Neural cell (in vitro differentiated cells): ENCODE data around the gene DCX. TPM values are rescaled to one million over a fixed set of nuclear protein-coding genes. Genes with fewer than 3 reads are reported as not detected.

Experiments
- H2AFZ ChIP-seq: fragments of 200-600, 300-800 bp; sonication (generic), shearing (Covaris generic); 2 replicates; pipeline ENCODE4 v1.6.0; 2014; ENCODE audit warnings: low read depth, mild to moderate bottlenecking, antibody characterized with exemption, low read length, moderate library complexity
- H3F3A ChIP-seq: fragments of 200-600 bp; shearing (Covaris generic); 2 replicates; pipeline ENCODE4 v1.6.1; 2016; ENCODE audit warnings: mild to moderate bottlenecking, moderate library complexity, mixed read lengths, antibody characterized with exemption, low read length; ENCODE audit not compliant: insufficient read depth, poor library complexity, severe bottlenecking
- H3K27ac ChIP-seq: fragments of 200-600, 300-800 bp; sonication (generic), shearing (Covaris generic); 2 replicates; pipeline ENCODE4 v1.5.1; 2014; ENCODE audit warnings: mild to moderate bottlenecking, low read length, moderate library complexity
- H3K27me3 ChIP-seq: fragments of 300-800, 200-600 bp; sonication (generic), shearing (Covaris generic); 2 replicates; pipeline ENCODE4 v1.6.0; 2014; ENCODE audit warnings: mild to moderate bottlenecking, low read depth, low read length, moderate library complexity; ENCODE audit not compliant: insufficient read depth
- H3K36me3 ChIP-seq: fragments of 300-800, 200-600 bp; sonication (generic), shearing (Covaris generic); 2 replicates; pipeline ENCODE4 v1.5.1; 2014; ENCODE audit warnings: mild to moderate bottlenecking, antibody characterized with exemption, low read length, moderate library complexity; ENCODE audit not compliant: insufficient read depth
- H3K4me2 ChIP-seq: fragments of 300-800, 200-600 bp; sonication (generic), shearing (Covaris generic); 2 replicates; pipeline ENCODE4 v1.6.0; 2014; ENCODE audit warnings: mild to moderate bottlenecking, low read length
- H3K4me3 ChIP-seq: fragments of 300-800, 200-600 bp; sonication (generic), shearing (Covaris generic); 2 replicates; pipeline ENCODE4 v1.5.1; 2014; ENCODE audit warnings: mild to moderate bottlenecking, low read length, moderate library complexity
- H3K79me2 ChIP-seq: fragments of 200-600 bp; shearing (Covaris generic); replicated peaks from 2 replicates; pipeline ENCODE4 v1.6.0; 2014; ENCODE audit warnings: mild to moderate bottlenecking, low read length, moderate library complexity; ENCODE audit not compliant: insufficient read depth
- H3K9ac ChIP-seq: fragments of 300-800, 200-600 bp; sonication (generic), shearing (Covaris generic); 2 replicates; pipeline ENCODE4 v1.6.1; 2016; ENCODE audit warnings: mild to moderate bottlenecking, low read length, mixed read lengths
- H3K9me2 ChIP-seq: fragments of 200-600 bp; shearing (Covaris generic); 2 replicates; pipeline ENCODE4 v1.6.1; 2016; ENCODE audit warnings: mild to moderate bottlenecking, low read length, mixed read lengths; ENCODE audit not compliant: insufficient read depth
- H3K9me3 ChIP-seq: fragments of 200-600, 300-800 bp; sonication (generic), shearing (Covaris generic); 2 replicates; pipeline ENCODE4 v1.6.1; 2016; ENCODE audit warnings: mild to moderate bottlenecking, mixed run types, low read length, moderate library complexity, mixed read lengths
- H4K20me1 ChIP-seq: fragments of 200-600 bp; shearing (Covaris generic); 2 replicates; pipeline ENCODE4 v1.6.1; 2016; ENCODE audit warnings: mild to moderate bottlenecking, mixed run types; ENCODE audit not compliant: insufficient read depth
- EP300 ChIP-seq: fragments of 450-650 bp; conservative IDR thresholded peaks from 2 replicates; pipeline ENCODE4 v1.6.1; 2014; ENCODE audit warnings: antibody characterized with exemption, mild to moderate bottlenecking, moderate library complexity; ENCODE audit not compliant: poor library complexity, severe bottlenecking
- EZH2 ChIP-seq: fragments of 200-600, 300-800 bp; shearing (Covaris generic), sonication (generic); IDR thresholded peaks from 2 replicates; pipeline ENCODE4 v1.6.1; 2014; ENCODE audit warnings: antibody characterized with exemption, low read length, borderline replicate concordance, mild to moderate bottlenecking; ENCODE audit not compliant: insufficient read depth, poor library complexity, severe bottlenecking
- MXI1 ChIP-seq: fragments of 450-650 bp; conservative IDR thresholded peaks from 2 replicates; pipeline ENCODE4 v1.6.1; 2014; ENCODE audit warnings: antibody characterized with exemption, mild to moderate bottlenecking; ENCODE audit not compliant: poor library complexity, severe bottlenecking
- POLR2AphosphoS5 ChIP-seq: IDR thresholded peaks from 2 replicates; pipeline ENCODE4 v1.6.1; 2012
- RAD21 ChIP-seq: fragments of 450-650 bp; conservative IDR thresholded peaks from 2 replicates; pipeline ENCODE4 v1.6.1; 2014; ENCODE audit warnings: antibody characterized with exemption, mild to moderate bottlenecking, moderate library complexity
- SMC3 ChIP-seq: fragments of 450-650 bp; conservative IDR thresholded peaks from 2 replicates; pipeline ENCODE4 v1.6.1; 2014; ENCODE audit warnings: antibody characterized with exemption, mild to moderate bottlenecking, moderate library complexity; ENCODE audit not compliant: poor library complexity
- TAF1 ChIP-seq: IDR thresholded peaks from 2 replicates; pipeline ENCODE4 v1.6.1; 2012; ENCODE audit warnings: low read depth
- polyA plus RNA-seq: library from polyadenylated mRNA; depleted of rRNA; stranded (reverse); fragments of >200 nt; gene quantifications from 2 replicates; pipeline ENCODE4 v1.2.3, GENCODE V29; 2014
- TF ChIP-seq, protein P1 (sequence below): fragments of 450-650 bp; IDR thresholded peaks from 2 replicates; pipeline ENCODE4 v1.5.1; 2014; ENCODE audit warnings: antibody characterized with exemption, mild to moderate bottlenecking, moderate library complexity; ENCODE audit not compliant: poor library complexity, severe bottlenecking
- TF ChIP-seq, protein P2 (sequence below): IDR thresholded peaks from 2 replicates; pipeline ENCODE4 v1.6.1; 2012; ENCODE audit warnings: borderline replicate concordance

DCX gene
- polyA plus RNA-seq, 1 donor from 2014 or later: 180 TPM

DNA sequence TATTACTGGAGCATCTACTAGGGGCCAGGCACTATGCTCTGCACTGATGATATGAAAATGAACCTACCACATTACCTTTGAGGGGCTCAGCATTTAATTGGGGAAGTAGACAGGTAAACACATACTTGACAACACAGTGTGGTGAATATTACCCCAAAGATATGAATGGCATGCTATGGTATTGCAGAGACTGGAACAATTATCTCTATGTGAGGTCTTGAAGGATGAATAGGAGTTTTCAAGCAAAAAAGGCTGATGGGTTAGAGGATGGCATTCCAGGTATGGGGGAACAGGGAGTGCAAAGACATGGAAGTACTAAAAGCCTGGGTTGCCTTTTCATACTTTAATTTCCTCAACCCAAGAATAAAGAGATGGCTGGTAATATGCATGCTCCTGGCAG, 82.6 kb downstream of the DCX start:
- Histone ChIP-seq H3K9me3 (no peaks in the 10 kb centered on the region), H3K36me3 (no peaks in the 10 kb centered on the region), H3K4me3 (no peak overlapping the region), H3K9ac (no peak overlapping the region), H4K20me1 (no peaks in the 10 kb centered on the region), H3K9me2 (no peaks in the 10 kb centered on the region), H3F3A (no peaks in the 10 kb centered on the region), H3K4me2 (no peak overlapping the region), H3K27ac (no peak overlapping the region), H3K79me2 (no peaks in the 10 kb centered on the region), H2AFZ (no peak overlapping the region), H3K27me3 (no peaks in the 10 kb centered on the region)
- TF ChIP-seq TAF1: no peak
- TF ChIP-seq, protein P1, sequence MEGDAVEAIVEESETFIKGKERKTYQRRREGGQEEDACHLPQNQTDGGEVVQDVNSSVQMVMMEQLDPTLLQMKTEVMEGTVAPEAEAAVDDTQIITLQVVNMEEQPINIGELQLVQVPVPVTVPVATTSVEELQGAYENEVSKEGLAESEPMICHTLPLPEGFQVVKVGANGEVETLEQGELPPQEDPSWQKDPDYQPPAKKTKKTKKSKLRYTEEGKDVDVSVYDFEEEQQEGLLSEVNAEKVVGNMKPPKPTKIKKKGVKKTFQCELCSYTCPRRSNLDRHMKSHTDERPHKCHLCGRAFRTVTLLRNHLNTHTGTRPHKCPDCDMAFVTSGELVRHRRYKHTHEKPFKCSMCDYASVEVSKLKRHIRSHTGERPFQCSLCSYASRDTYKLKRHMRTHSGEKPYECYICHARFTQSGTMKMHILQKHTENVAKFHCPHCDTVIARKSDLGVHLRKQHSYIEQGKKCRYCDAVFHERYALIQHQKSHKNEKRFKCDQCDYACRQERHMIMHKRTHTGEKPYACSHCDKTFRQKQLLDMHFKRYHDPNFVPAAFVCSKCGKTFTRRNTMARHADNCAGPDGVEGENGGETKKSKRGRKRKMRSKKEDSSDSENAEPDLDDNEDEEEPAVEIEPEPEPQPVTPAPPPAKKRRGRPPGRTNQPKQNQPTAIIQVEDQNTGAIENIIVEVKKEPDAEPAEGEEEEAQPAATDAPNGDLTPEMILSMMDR: no peak
- TF ChIP-seq SMC3: no peak
- no peak for TF ChIP-seq EP300
- TF ChIP-seq EZH2: no peak
- no peak for TF ChIP-seq MXI1
- TF ChIP-seq, protein P2, sequence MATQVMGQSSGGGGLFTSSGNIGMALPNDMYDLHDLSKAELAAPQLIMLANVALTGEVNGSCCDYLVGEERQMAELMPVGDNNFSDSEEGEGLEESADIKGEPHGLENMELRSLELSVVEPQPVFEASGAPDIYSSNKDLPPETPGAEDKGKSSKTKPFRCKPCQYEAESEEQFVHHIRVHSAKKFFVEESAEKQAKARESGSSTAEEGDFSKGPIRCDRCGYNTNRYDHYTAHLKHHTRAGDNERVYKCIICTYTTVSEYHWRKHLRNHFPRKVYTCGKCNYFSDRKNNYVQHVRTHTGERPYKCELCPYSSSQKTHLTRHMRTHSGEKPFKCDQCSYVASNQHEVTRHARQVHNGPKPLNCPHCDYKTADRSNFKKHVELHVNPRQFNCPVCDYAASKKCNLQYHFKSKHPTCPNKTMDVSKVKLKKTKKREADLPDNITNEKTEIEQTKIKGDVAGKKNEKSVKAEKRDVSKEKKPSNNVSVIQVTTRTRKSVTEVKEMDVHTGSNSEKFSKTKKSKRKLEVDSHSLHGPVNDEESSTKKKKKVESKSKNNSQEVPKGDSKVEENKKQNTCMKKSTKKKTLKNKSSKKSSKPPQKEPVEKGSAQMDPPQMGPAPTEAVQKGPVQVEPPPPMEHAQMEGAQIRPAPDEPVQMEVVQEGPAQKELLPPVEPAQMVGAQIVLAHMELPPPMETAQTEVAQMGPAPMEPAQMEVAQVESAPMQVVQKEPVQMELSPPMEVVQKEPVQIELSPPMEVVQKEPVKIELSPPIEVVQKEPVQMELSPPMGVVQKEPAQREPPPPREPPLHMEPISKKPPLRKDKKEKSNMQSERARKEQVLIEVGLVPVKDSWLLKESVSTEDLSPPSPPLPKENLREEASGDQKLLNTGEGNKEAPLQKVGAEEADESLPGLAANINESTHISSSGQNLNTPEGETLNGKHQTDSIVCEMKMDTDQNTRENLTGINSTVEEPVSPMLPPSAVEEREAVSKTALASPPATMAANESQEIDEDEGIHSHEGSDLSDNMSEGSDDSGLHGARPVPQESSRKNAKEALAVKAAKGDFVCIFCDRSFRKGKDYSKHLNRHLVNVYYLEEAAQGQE: no peak
- TF ChIP-seq POLR2AphosphoS5: no peak
- TF ChIP-seq RAD21: no peak

DNA sequence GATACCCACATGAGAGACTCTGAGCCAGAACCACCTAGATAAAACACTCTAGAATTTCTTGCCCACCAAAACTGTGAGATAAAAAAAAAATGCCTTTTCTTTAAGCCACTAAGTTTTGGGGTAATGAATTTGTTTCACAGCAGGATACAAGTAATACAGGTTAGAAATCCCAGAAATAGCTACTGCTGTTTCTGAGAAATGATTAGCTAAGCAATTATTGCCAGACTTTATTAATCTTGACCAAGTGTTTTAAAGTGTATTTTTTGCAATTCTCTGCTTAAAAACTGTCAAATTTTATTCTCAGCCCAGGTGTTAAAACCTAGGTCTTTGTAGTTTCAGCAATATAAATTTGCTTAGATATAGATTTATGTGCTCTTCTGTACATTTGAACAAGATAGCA, 83.1 kb downstream of the DCX start:
- no peak overlapping the region for H2AFZ ChIP-seq
- no peaks in the 10 kb centered on the region for H3F3A ChIP-seq
- no peaks in the 10 kb centered on the region for H3K27me3 ChIP-seq
- no peaks in the 10 kb centered on the region for H3K36me3 ChIP-seq
- no peaks in the 10 kb centered on the region for H3K9me2 ChIP-seq
- H3K27ac ChIP-seq: no peak overlapping the region
- TF ChIP-seq MXI1: no peak
- TF ChIP-seq, protein P2: no peak
- H3K79me2 ChIP-seq: no peaks in the 10 kb centered on the region
- H3K9me3 ChIP-seq: no peaks in the 10 kb centered on the region
- no peak overlapping the region for H3K9ac ChIP-seq
- H3K4me3 ChIP-seq: no peak overlapping the region
- no peaks in the 10 kb centered on the region for H4K20me1 ChIP-seq
- no peak overlapping the region for H3K4me2 ChIP-seq
